Activated naive CD4-positive, alpha-beta T cell treated with anti-CD3 and anti-CD28 coated beads, Interleukin-2, amount 10 ng/mL, durations not matched to agents 7 days and 5 days (primary cell): ENCODE data around the gene FHDC1.

Experiments
- CTCF ChIA-PET: fragments of 350-600 bp; sonication (Branson Sonifier 250); formaldehyde crosslinking; loops from one replicate; lab custom pipeline; 2021; ENCODE audit warnings: antibody characterized with exemption; lab: Charles Lee
- DNase-seq: peaks from one replicate; pipeline ENCODE4 v3.0.0-alpha.2; 2020
- H3K27ac Mint-ChIP-seq: one replicate; pipeline ENCODE4 v1.8.0; 2021; ENCODE audit warnings: mild to moderate bottlenecking, moderate library complexity, mixed read lengths
- H3K27me3 Mint-ChIP-seq: one replicate; pipeline ENCODE4 v1.8.0; 2021; ENCODE audit warnings: mild to moderate bottlenecking, mixed read lengths
- H3K36me3 Mint-ChIP-seq: one replicate; pipeline ENCODE4 v1.8.0; 2021; ENCODE audit warnings: mixed read lengths
- H3K4me1 Mint-ChIP-seq: one replicate; pipeline ENCODE4 v1.8.0; 2021; ENCODE audit warnings: mixed read lengths
- H3K4me3 Mint-ChIP-seq: one replicate; pipeline ENCODE4 v1.8.0; 2021; ENCODE audit warnings: mild to moderate bottlenecking, moderate library complexity, mixed read lengths
- H3K9me3 Mint-ChIP-seq: one replicate; pipeline ENCODE4 v1.8.0; 2021; ENCODE audit warnings: mixed read lengths

The FHDC1 gene

GRCh38 chr4:152920768-152921167 is 15.4 kb upstream of the FHDC1 start:
- H3K27me3 Mint-ChIP-seq, result peaks cover 3% of the 10 kb centered on the region
- CTCF ChIA-PET, result no interaction called here

GRCh38 chr4:152921284-152921683 is 14.8 kb upstream of the FHDC1 start:
- H3K4me1 Mint-ChIP-seq, result no peaks in the 10 kb centered on the region
- H3K4me3 Mint-ChIP-seq, result no peak overlapping the region
- no peak overlapping the region for H3K27ac Mint-ChIP-seq
- H3K27me3 Mint-ChIP-seq, result peaks cover 7% of the 10 kb centered on the region
- DNase-seq, result no peak
- peaks cover 7% of the 10 kb centered on the region for H3K36me3 Mint-ChIP-seq
- H3K9me3 Mint-ChIP-seq, result peaks cover 17% of the 10 kb centered on the region
- CTCF ChIA-PET, result no interaction called here

More at GRCh38 chr4:152920768-152921167, 15.4 kb upstream of the FHDC1 start:
- no peak overlapping the region for H3K4me3 Mint-ChIP-seq
- no peak overlapping the region for H3K27ac Mint-ChIP-seq
- DNase-seq, result no peak
- peaks cover 8% of the 10 kb centered on the region for H3K36me3 Mint-ChIP-seq
- peaks cover 17% of the 10 kb centered on the region for H3K9me3 Mint-ChIP-seq
- H3K4me1 Mint-ChIP-seq, result no peaks in the 10 kb centered on the region

GRCh38 chr4:152925851-152926250 is 10.3 kb upstream of the FHDC1 start:
- Mint-ChIP-seq H3K4me3 (no peak overlapping the region), H3K27ac (no peak overlapping the region), H3K9me3 (peaks cover 5% of the 10 kb centered on the region), H3K27me3 (peaks cover 30% of the 10 kb centered on the region), H3K36me3 (no peaks in the 10 kb centered on the region), H3K4me1 (no peaks in the 10 kb centered on the region)
- no peak for DNase-seq
- CTCF ChIA-PET, result no interaction called here

GRCh38 chr4:152926959-152927358 is 9.2 kb upstream of the FHDC1 start:
- H3K27ac Mint-ChIP-seq, result no peak overlapping the region
- no peaks in the 10 kb centered on the region for H3K36me3 Mint-ChIP-seq
- H3K4me1 Mint-ChIP-seq, result no peaks in the 10 kb centered on the region
- DNase-seq, result no peak
- H3K9me3 Mint-ChIP-seq, result no peaks in the 10 kb centered on the region
- CTCF ChIA-PET, result no interaction called here
- H3K4me3 Mint-ChIP-seq, result no peak overlapping the region
- H3K27me3 Mint-ChIP-seq, result peaks cover 39% of the 10 kb centered on the region

- CTCF ChIA-PET, result no interaction called here
- Mint-ChIP-seq H3K27ac (no peak overlapping the region), H3K9me3 (no peaks in the 10 kb centered on the region), H3K36me3 (no peaks in the 10 kb centered on the region), H3K4me3 (no peak overlapping the region), H3K27me3 (peaks cover 43% of the 10 kb centered on the region), H3K4me1 (no peaks in the 10 kb centered on the region)
- DNase-seq, result no peak
Measured at GRCh38 chr4:152927737-152928136, 8.4 kb upstream of the FHDC1 start.

- no peaks in the 10 kb centered on the region for H3K9me3 Mint-ChIP-seq
- H3K36me3 Mint-ChIP-seq, result no peaks in the 10 kb centered on the region
- no peak overlapping the region for H3K4me3 Mint-ChIP-seq
- CTCF ChIA-PET, result no interaction called here
- no peak overlapping the region for H3K27ac Mint-ChIP-seq
- no peaks in the 10 kb centered on the region for H3K4me1 Mint-ChIP-seq
- no peak for DNase-seq
- peaks cover 49% of the 10 kb centered on the region for H3K27me3 Mint-ChIP-seq
Measured at GRCh38 chr4:152928286-152928685, 7.8 kb upstream of the FHDC1 start.

- no peak overlapping the region for H3K4me3 Mint-ChIP-seq
- H3K27ac Mint-ChIP-seq, result no peak overlapping the region
- DNase-seq, result no peak
- H3K9me3 Mint-ChIP-seq, result no peaks in the 10 kb centered on the region
- peaks cover 65% of the 10 kb centered on the region for H3K27me3 Mint-ChIP-seq
- H3K36me3 Mint-ChIP-seq, result no peaks in the 10 kb centered on the region
- peaks cover 5% of the 10 kb centered on the region for H3K4me1 Mint-ChIP-seq
- CTCF ChIA-PET, result no interaction called here
Measured at GRCh38 chr4:152929888-152930287, 6.2 kb upstream of the FHDC1 start.

- peaks cover 27% of the 10 kb centered on the region for H3K4me1 Mint-ChIP-seq
- peak; percentile 38 for DNase-seq
- CTCF ChIA-PET, result interaction anchor here (1.0 to 1.2 kb wide), 3 partner anchors 11 to 156 kb away, joined by 3 to 4 read pairs (median 3); no protein-coding TSS in a partner anchor
- no peaks in the 10 kb centered on the region for H3K36me3 Mint-ChIP-seq
- peaks cover 85% of the 10 kb centered on the region for H3K27me3 Mint-ChIP-seq
- no peaks in the 10 kb centered on the region for H3K9me3 Mint-ChIP-seq
- H3K27ac Mint-ChIP-seq, result peak overlapping the region; percentile 42
- peak overlapping the region; percentile 62 for H3K4me3 Mint-ChIP-seq
Measured at GRCh38 chr4:152935143-152935542, 980 bp upstream of the FHDC1 start.

- peak; percentile 30 for DNase-seq
- peaks cover 27% of the 10 kb centered on the region for H3K4me1 Mint-ChIP-seq
Measured at GRCh38 chr4:152936446-152937335, 568 bp downstream of the FHDC1 start.

GRCh38 chr4:152937336-152938236 is 1.5 kb downstream of the FHDC1 start:
- CTCF ChIA-PET, result interaction anchor here (1.1 kb wide), 1 partner anchor 224 kb away, joined by 4 read pairs; no protein-coding TSS in a partner anchor
- Mint-ChIP-seq H3K27ac (no peak overlapping the region), H3K27me3 (peaks cover 81% of the 10 kb centered on the region), H3K9me3 (no peaks in the 10 kb centered on the region), H3K4me1 (peaks cover 27% of the 10 kb centered on the region), H3K4me3 (peak overlapping the region; percentile 64), H3K36me3 (no peaks in the 10 kb centered on the region)
- DNase-seq, result peak; percentile 29

More at GRCh38 chr4:152936446-152937335, 568 bp downstream of the FHDC1 start:
- H3K36me3 Mint-ChIP-seq, result no peaks in the 10 kb centered on the region
- H3K27ac Mint-ChIP-seq, result no peak overlapping the region
- peak overlapping the region; percentile 59 for H3K4me3 Mint-ChIP-seq
- H3K9me3 Mint-ChIP-seq, result no peaks in the 10 kb centered on the region
- CTCF ChIA-PET, result interaction anchor here (1.2 kb wide), 2 partner anchors 9 to 25 kb away, joined by 3 to 4 read pairs; no protein-coding TSS in a partner anchor
- peaks cover 83% of the 10 kb centered on the region for H3K27me3 Mint-ChIP-seq

- CTCF ChIA-PET, result interaction anchor here (0.6 to 1.1 kb wide), 2 partner anchors 146 to 223 kb away, joined by 3 to 4 read pairs; no protein-coding TSS in a partner anchor
- H3K4me1 Mint-ChIP-seq, result peaks cover 27% of the 10 kb centered on the region
- DNase-seq, result no peak
- H3K27me3 Mint-ChIP-seq, result peaks cover 80% of the 10 kb centered on the region
- H3K36me3 Mint-ChIP-seq, result no peaks in the 10 kb centered on the region
- H3K4me3 Mint-ChIP-seq, result peak overlapping the region; percentile 64
- no peaks in the 10 kb centered on the region for H3K9me3 Mint-ChIP-seq
- no peak overlapping the region for H3K27ac Mint-ChIP-seq
Measured at GRCh38 chr4:152938237-152938947, 2.3 kb downstream of the FHDC1 start.

GRCh38 chr4:152939621-152940020 is 3.5 kb downstream of the FHDC1 start:
- Mint-ChIP-seq H3K27me3 (peaks cover 78% of the 10 kb centered on the region), H3K36me3 (no peaks in the 10 kb centered on the region), H3K4me1 (peaks cover 24% of the 10 kb centered on the region), H3K9me3 (no peaks in the 10 kb centered on the region), H3K27ac (no peak overlapping the region), H3K4me3 (no peak overlapping the region)
- DNase-seq, result no peak
- CTCF ChIA-PET, result interaction anchor here (1.1 kb wide), 1 partner anchor 146 kb away, joined by 3 read pairs; no protein-coding TSS in a partner anchor

- peaks cover 74% of the 10 kb centered on the region for H3K27me3 Mint-ChIP-seq
- no peaks in the 10 kb centered on the region for H3K9me3 Mint-ChIP-seq
- H3K4me3 Mint-ChIP-seq, result no peak overlapping the region
- H3K36me3 Mint-ChIP-seq, result no peaks in the 10 kb centered on the region
- H3K4me1 Mint-ChIP-seq, result peaks cover 16% of the 10 kb centered on the region
- CTCF ChIA-PET, result interaction anchor here (1.1 kb wide), 1 partner anchor 145 kb away, joined by 3 read pairs; no protein-coding TSS in a partner anchor
- no peak overlapping the region for H3K27ac Mint-ChIP-seq
- no peak for DNase-seq
Measured at GRCh38 chr4:152940461-152940860, 4.3 kb downstream of the FHDC1 start.
